GM19395 (cell line): ENCODE data around the gene WASF3.

Source experiments
- ATAC-seq: cut with Tn5 transposase; IDR thresholded peaks from one replicate; pipeline ENCODE4 v1.9.1; 2021; ENCODE audit warnings: mild to moderate bottlenecking, moderate library complexity; ENCODE audit not compliant: unreplicated experiment

Gene WASF3

DNA sequence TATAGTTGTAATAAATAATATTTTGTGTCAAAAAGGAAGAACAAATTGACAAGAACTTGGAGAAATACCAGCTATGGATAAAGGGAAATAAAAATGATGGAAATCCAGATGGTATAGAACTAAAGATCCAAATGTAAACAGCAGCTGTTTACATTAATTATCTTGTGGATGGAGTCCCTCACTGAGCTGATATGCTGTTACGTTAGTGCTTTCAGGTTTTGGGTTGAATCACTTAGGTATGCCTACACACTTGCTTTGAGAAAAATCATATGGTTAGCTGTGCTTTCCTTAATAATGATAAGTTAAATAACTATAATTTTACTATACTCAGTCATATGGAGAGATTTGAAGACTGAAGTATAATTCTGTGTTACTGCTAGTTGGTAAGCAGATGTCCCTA is 27.7 kb downstream of the WASF3 start:
- no peak for ATAC-seq

DNA sequence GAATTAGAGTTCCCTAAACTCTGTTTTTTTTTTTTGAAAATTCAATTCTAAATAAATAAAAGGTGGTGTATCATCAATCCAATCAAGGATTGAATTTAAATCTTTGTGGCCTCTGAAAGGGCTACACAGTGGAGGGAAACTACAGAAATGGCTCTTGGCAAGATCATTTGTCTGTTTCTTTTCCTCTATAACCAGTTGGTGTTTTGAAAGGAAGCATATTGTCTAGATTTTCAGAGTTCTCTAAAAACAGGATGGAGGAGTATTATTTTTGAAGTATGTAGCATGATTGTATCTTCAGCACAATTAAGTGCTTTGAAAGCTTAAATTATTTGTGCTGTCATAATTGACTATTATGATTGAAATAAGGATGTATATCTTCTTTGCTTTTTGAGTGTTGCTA is 29.8 kb downstream of the WASF3 start:
- no peak for ATAC-seq

DNA sequence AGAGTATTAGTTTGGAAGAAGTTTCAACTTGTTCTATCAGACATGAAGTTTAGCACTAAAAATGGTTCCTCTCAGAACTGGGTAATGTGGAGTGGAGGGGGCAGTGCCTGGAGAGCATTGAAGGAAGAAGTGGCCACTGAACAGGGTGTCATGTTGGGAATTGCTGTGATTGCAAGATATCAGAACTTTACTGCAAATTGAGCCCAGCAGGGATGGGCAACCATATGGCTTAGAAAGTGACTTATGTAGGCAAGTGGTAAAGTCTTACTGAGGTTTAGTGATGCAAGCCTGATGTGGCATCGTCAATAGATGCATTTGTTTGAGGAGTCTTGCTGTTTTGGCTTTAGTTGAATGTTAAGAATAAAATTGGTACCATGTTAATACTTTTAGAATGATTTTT is 31.7 kb downstream of the WASF3 start:
- ATAC-seq, result no peak

DNA sequence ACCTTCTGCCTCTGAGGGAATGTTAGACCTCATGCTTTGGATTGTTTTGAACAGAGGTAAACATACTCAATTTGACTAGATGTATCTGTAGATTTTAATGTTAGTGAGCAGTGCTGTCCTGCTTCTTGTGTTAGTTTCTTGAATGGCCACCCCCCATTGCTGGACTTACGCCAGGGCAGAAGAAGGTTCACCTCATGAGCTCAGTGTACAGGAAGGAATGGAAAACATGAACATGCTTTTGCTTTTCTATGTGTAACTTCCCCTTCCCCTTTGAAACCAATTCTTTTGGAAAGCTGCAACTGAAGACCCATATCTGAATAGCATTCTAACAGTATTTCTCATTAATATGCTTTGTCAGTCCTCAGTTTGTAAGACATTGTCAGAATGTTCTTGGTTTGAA is 32.3 kb downstream of the WASF3 start:
- no peak for ATAC-seq

DNA sequence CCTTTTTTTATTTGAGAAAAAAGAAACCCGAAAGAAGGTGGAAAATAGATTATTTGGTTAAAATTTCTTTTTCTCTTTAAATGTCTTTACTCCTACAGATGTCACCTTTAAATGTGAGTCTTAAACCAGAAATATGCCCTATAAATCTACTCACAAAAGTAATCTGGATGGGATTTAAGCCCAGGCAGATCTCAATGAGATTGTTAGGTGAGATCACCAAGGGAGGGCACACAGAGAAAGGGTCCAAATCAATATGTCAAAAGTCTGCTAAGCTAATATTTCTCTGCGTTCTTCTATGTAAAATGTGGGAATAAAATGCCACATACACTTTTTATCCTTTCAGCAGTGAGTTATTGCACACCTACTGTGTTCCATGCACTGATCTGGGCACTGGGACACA is 32.9 kb downstream of the WASF3 start:
- no peak for ATAC-seq

DNA sequence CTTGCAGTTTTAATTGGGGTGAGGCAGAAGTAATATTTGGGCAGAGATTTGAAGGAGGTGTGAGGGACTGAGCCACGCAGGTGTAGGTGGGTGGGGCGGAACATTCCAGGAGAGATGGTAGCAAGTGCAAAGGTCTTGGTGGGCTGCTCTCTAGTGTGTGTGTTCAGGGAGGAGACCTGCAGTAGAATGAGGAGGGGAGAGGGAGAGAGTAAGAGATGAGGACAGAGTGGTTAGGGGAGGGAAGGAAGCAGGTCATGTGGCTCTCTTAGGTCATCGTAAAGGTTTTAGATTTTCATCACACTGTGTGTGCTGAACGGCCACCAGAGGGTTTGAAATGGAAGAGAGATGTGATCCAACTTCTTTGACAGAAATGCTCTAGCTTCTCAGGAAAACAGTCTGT is 33.5 kb downstream of the WASF3 start:
- ATAC-seq, result no peak

DNA sequence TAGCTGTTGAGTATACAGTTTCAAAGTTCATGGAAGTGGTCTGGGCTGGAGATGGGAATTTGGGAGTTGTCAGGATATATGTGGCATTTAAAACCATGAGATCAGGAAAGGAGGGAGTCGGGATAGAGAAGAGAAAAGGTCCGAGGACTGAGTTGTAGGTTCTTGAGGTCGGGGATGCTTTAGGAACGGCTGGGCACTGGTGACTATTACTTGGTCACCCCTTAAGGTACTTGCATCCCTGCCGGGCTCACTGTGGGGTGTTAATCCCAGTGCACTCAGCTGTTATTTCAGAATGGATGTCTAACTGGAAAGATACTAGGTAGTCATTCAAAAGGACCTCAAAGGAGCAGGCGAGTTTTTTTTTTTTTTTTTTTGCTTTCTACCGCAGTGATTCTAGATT is 34.2 kb downstream of the WASF3 start:
- no peak for ATAC-seq

DNA sequence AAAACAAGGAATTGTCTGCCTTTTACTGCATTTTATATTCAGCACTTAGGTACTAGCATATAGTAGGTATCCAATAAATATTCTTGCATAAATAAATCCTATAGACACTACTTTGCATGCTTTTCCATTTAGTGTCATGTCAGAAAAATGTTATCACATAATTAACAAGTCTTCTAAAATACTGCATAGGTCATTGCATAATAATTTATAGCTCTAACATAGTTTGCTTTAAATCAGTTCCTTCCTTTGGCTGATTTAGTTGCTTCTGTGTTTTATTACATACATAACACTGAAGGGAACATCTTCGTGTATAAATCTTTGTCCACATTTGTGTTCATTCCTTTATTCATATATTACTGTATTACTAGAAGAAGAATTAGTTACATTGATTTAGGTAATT is 36.2 kb downstream of the WASF3 start:
- ATAC-seq, result no peak

DNA sequence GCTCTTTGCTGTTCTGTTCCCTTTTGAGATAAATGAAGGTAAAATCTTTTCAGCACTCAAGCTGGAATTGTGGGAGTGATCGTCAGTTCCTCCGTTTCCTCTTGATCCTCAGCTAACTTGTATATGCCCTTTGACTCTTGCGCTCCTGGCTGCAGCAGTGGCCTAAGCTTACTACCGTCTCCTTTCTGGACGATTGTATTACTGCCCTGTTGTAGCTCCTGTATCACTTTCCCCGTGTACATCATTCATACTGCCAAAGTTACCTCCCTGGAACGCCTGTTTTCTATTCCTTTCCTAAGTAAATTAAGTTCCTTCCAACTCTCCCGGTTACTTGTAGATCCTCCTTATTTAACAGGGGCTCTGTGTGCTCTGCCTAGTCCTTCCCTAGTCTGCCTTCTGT is 36.9 kb downstream of the WASF3 start:
- ATAC-seq, result no peak

DNA sequence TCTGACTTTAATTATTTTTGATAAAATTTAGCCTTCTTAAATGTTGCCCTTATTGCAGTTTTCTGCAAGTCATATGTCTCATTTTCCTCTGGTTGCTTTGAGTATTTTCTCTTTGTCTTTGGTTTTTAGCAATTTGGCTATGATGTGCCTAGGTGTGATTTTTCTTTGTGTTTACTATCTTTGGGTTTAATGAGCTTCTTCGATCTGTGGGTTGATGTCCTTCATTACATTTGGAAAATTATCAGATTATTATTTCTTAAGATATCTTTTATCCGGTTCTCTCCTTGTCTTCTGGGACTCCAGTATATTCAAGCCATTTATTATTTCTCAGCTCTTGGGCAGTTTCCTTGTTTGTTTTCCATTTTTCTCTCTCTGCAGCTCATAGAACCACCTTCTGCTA is 39.0 kb downstream of the WASF3 start:
- no peak for ATAC-seq

GRCh38 chr13:26599403-26599802 is 41.9 kb downstream of the WASF3 start:
- no peak for ATAC-seq

- ATAC-seq, result no peak
These were observed 42.4 kb downstream of the WASF3 start for GRCh38 chr13:26599860-26600259.

GRCh38 chr13:26600343-26600742 is 42.9 kb downstream of the WASF3 start:
- no peak for ATAC-seq

DNA sequence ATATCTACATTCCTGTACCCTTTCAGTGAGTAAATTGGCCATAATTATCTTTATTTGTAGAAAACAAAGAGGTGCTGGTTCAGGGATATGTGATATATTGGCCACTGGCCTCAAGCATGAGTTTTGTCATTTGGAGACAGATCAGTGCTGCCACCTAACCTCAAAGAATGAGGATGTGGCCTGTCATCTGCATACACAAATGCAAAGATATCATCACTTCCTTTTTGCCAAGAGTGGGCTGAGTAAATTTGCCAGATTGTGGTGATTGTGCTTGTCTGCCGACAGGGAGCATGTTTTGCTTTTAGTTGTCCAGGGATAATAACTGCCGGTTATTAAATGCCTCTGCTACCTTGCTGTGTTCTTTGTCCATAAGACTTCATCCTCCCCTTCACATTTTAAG is 44.2 kb downstream of the WASF3 start:
- ATAC-seq, result no peak

GRCh38 chr13:26602783-26603182 is 45.3 kb downstream of the WASF3 start:
- ATAC-seq, result no peak

GRCh38 chr13:26604784-26605545 is 47.5 kb downstream of the WASF3 start:
- no peak for ATAC-seq

DNA sequence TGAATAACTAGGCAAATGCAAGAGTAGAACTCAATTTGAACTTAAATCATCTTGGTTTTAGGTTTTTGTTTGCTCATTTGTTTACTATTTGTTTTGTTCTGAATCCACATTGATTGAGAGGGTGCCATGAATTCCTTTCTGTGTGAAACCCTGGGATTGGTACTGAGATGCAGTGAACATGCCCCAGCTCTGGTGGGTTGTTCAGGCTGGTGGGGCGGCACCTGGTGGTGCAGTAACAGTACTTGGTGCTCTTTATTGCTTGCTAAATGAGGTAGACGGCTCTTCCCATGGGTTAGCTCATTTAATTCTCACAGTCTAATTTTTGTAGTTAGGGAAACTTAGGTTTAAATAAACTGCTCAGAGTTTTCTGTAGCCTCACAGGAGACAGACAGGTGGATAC is 48.4 kb downstream of the WASF3 start:
- ATAC-seq, result no peak

- no peak for ATAC-seq
These were observed 49.1 kb downstream of the WASF3 start for GRCh38 chr13:26606631-26607030.

DNA sequence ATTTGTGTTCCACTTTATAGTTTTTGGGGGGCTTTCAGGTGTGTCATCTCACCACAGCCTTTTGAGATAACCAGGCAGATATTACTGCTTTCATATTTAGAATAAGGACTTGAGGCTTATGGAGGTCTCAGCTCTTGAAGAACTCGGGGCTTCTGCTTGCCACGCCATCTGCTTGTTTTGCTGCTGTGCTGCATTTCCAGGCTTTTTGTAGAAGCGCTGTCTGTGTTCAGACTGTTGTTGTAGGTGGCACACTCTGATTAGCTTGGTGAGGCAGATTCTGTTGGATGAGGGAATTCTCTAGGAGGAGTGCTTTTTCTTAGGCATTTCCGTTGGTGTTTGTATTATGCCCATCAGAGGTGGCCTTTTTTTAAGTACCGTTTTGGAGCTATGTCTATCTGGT is 57.2 kb downstream of the WASF3 start:
- no peak for ATAC-seq

GRCh38 chr13:26616126-26616525 is 58.6 kb downstream of the WASF3 start:
- ATAC-seq, result no peak

- ATAC-seq, result no peak
These were observed 61.2 kb downstream of the WASF3 start for GRCh38 chr13:26618726-26619125.

DNA sequence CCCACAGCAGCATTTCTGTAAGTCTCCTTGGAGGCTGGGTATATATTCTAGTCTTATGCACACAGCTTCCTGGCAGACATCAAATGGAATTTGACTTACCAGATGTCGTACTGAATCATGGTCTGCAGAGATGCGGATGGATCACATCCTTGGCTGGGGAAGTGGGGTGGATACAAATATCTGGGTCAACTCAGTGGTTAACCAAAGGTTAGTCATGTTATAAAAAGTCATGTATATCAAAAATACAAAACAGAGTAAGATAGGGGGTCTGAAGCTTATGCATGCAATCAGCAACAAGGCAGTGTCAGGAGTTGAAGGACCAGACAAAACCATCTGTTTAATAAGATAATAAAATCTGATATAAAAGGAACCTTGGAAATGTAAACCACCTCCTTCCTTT is 61.9 kb downstream of the WASF3 start:
- ATAC-seq, result no peak

- no peak for ATAC-seq
These were observed 64.4 kb downstream of the WASF3 start for GRCh38 chr13:26621731-26622401.
